GM19328 (cell line): ENCODE measurements around the gene LIMCH1.
"Not testable (repeated sequence)": the region's sequence is repeated elsewhere in the genome, so short reads cannot be mapped to it uniquely, and the experiment has no call there.

Source experiments
- ATAC-seq: cut with Tn5 transposase; IDR thresholded peaks from one replicate; pipeline ENCODE4 v1.9.1; 2021; ENCODE audit warnings: mild to moderate bottlenecking, moderate library complexity; ENCODE audit not compliant: unreplicated experiment

The LIMCH1 gene

DNA sequence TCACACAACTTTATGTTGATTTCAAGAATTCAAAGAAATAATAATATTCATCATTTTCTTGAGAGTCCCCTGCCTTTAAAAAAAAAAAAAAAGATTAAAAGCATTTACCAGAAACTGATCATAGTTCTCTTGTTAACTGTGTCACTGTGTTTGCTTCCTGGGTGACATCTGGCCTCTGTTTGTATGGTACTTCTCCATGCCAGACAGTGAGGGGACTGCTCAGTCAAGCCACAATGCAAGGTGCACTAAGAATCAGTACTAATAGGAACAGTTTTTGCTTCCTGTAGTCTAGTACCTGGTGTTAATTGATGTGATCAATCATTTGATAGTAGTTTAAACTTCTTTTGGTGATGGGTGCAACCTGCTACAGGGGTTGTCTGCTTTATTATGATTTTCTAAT lies 133.0 kb downstream of the LIMCH1 start:
- no peak for ATAC-seq

GRCh38 chr4:41678086-41678816 lies 140.3 kb downstream of the LIMCH1 start:
- no peak for ATAC-seq

DNA sequence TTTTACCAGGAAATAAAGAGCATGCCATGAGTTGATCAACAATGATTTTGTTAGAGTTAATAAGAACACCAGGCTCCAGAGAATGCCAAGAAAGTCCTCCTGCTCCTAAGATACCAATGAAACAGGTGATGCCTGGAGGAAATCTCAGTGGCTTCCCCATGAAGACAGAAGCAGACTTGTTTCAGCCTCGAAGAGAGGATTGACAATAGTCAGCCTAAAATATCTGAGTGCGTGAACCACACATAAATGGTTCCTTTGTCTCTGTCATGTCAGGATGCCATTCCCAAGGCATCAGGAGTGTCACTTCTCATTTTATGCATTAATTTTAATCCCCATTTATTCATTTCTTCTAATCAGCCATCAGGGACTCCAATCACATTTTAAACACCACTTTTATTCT lies 141.0 kb downstream of the LIMCH1 start:
- ATAC-seq: no peak

DNA sequence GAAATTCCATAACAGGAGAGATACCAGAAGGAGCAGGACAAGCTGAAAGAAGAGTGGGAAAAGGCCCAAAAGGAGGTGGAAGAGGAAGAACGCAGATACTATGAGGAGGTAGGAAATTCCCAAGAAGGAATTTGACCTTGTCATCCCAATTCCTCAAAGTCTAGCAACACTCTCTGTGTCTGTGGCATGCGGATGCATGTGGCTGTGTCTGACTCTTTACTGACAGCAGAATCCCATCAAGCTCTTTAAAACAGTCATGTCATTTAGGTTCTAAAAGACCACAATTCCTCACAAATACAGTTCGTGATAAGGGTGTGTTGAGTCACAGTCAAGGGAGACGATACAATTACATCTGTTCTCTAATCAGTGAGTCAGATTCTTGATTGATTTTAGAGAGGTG lies 142.0 kb downstream of the LIMCH1 start:
- no peak for ATAC-seq

DNA sequence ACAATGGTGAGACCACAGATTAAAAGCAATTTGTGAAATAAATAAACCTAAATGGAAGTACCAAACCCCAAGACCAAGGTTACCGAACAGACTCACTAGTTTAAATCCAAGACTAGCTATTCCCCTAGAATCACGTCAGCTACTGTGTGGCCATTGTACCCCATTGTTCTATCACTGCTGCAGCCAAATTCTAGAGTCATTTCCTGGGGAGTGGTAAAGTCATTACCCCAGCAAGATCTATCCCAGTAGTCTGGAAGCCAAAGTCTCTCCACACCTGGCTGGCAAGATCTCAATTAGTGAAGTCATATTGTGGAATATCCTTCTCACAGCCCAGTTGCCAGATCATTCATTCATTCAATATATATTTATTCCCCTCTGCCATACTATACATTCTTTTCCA lies 143.1 kb downstream of the LIMCH1 start:
- ATAC-seq: no peak

DNA sequence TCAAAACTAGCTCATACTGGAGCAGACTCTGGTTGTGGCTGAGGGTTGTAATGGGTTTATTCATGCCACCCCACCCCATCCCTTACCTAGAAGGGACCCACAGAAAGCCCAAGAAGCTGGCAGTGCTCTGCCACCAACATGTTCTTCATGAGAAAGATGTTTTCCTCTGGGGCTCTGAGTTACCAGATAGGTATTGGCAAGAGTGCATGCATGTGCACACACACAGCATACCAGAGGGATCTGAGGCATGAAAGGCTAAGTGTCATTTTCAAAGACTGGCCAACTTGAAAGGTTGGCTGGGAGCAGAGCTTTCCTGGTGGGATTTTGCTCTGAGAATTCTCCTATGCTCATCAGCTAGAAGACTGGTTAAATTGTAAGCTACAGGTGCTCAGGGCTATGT lies 145.4 kb downstream of the LIMCH1 start:
- ATAC-seq: no peak

DNA sequence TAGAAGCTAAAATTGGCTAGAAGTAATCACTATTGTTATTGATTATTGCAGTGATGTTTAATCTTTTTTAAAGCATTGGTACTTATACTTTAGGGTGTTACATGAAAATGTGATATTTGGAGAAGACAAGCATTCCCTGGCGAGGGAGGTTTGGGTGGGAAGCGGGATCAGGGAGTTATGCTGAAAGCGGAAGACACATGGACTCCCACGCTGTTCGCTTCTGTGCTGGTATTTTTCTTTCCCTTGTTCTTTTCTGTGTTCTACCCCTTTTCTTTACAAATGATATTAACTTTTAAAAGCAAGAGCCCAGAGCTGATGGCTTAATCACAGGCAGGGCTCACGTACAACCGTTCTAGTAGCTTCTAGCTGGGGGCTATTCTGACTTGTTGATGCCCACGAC lies 148.9 kb downstream of the LIMCH1 start:
- ATAC-seq: no peak

DNA sequence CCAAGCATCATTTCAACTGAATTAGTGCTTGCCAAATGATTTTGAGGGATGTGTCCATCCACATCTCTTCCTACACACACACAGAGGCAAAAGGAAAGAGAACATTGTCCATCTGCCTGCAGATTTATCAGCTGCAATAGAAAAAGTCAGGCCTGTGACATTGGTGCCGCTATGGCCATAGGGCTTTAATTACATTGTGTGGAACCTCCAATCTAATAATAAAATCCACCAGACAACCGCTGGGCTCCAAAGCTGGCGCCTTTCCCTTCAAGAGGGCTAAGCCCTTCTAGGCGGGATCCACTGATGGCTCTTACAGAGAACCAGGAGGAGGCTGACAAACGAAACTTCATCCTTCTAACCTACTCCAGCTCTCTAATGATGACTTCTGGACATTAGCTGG lies 150.0 kb downstream of the LIMCH1 start:
- no peak for ATAC-seq

GRCh38 chr4:41692717-41693345 lies 154.9 kb downstream of the LIMCH1 start:
- ATAC-seq: no peak

GRCh38 chr4:41693629-41694028 lies 155.7 kb downstream of the LIMCH1 start:
- ATAC-seq: no peak

DNA sequence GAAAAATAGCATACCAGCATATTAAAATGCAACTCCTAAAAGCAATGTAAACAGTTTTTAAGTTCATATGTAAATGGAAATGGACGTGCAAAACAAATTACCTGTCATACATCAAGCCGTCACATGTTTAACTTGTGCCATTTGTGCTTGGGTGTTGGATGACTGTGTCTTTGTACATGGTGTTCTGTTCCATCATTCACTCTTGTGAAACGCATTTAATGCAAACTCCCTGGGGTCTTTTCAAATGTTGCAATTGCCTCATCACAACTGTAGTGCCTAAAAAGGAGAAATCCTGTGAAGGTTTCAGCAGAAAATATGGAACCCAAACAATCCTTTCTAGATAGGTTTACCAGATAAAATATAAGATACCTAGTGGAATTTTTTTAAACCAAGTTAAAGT lies 158.2 kb downstream of the LIMCH1 start:
- ATAC-seq: no peak

DNA sequence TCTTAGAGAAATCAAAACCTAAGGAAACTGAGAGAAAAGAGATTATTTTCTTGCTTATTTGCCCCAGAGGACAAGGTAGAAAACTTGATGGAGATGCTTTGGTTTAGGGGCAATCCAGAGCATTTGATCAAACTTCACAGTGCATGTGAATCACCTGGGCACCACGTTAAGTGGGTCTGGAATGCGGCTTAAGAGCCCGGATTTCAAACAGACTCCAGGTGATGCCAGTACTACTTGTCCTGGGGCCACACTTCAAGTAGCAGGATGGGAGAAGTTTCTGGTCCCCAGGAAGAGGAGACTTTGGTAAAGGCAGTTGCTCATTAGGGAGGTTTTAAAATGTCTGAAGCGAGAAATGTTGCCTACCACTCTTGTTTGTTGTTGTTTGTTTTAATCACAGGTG lies 158.8 kb downstream of the LIMCH1 start:
- ATAC-seq: no peak

- ATAC-seq: no peak
Measured at GRCh38 chr4:41701983-41702382, 164.0 kb downstream of the LIMCH1 start.

- no peak for ATAC-seq
Measured at GRCh38 chr4:41702770-41703169, 164.8 kb downstream of the LIMCH1 start.

DNA sequence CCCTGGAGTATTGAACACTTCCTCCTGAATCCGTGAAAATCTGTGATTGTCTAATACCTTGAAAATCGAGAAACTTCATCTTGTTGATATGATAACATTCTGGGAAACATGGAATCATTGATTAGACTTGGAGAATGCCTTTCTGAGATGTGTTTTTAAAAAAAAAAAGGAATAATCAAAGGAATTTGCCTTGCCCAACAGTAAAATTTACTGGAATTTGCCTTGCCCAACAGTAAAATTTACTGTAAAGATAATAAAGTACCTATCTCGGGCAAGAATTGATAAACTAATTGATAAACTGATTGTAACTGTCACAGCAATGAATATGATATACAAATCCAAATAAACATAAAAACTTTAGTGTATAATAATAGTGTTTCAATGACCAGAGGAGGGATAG lies 165.8 kb downstream of the LIMCH1 start:
- no peak for ATAC-seq

DNA sequence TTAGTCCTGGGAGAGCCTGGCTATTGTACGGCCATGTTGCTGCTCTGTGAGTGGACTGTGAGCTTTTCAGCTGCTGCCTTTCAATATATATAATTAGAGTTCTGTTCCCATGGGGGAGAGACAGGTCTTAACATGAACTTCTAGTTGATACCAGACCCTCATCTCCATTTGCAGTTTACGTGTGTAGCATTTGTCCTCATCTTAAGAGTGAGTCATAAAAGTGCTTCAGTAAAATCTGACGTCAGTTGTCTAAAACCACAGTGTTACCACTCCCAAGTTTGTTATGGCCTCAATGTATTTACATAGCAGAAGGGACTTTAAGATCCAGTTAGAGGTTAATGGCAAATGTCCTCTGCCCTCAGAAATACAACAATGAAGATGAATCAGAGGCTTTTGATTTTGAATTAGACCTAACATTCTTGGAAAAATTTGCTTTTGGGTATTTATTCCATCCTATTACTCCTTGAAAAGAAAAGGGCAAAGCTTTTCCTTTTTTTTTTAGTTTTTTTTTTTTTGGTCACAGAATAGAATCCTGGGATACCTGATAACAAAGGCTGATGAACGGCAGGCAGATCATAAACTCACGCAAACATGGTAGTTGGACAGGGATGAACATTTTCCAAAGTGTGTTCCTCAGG lies 172.0 kb downstream of the LIMCH1 start:
- ATAC-seq: no peak

GRCh38 chr4:41711654-41712053 lies 173.7 kb downstream of the LIMCH1 start:
- ATAC-seq: not testable (repeated sequence)

DNA sequence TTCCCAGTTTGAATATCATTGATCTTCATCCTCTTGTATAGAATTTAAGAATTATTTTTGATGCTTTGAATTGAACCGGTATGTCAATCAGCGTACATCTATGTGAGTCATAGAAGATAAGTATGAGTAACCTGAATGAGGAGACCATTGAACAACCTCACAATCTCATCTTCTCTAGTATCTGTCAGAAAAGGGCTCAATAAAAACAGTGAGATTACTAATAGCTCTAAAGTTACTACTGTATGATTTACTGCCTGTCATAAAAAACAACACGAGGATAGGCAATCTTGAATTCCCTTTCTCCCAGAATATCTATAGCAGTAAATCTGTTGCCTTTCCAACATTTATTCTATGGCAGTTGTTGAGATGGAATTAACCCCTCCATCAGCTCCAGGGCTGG lies 174.5 kb downstream of the LIMCH1 start:
- no peak for ATAC-seq

GRCh38 chr4:41713768-41714167 lies 175.8 kb downstream of the LIMCH1 start:
- ATAC-seq: no peak

DNA sequence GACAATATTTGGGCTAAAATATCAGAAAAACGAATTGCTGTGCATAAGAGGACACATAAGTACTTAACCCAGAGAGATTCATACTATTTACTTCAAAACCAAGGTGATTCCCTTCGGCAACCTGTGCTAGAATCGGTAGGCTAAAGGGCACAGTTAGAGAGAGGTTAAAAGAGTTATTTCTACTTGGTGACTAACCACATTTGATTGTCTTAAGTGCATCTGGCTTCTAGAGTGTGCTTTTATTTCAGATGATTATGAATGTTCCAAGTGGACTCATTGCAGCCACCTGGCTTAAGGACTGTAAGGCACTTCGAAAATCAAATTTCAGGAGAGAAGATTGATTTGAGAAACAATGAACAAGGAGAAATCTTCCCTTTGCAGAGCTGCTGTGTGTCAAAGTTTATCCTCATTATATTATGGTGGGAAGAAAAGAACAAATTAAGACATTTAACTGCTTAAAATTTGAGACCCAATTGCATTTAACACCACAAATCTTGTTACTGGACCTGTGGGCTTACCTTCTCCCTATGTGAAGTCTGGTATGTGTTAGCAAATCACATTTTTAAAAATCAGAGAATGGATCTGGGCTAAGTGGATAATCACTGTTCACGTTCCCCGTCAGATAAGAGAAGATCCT lies 176.5 kb downstream of the LIMCH1 start:
- no peak for ATAC-seq

GRCh38 chr4:41715155-41715554 lies 177.2 kb downstream of the LIMCH1 start:
- ATAC-seq: no peak

- no peak for ATAC-seq
Measured at GRCh38 chr4:41718907-41719306, 180.9 kb downstream of the LIMCH1 start.
